Esophagus squamous epithelium (tissue), 4 donors: Measurements from ENCODE around the gene SPATC1L.

ENCODE experiments used
- POLR2A ChIP-seq, 4 donors: fragments of 450-650 bp; IDR thresholded peaks; one replicate each; pipeline ENCODE4 v1.6.1; 2017; ENCODE audit warnings: antibody characterized with exemption in 4 of 4, mild to moderate bottlenecking in 4 of 4, moderate library complexity in 3 of 4
- TF ChIP-seq, protein P1 (sequence below), 6 experiments: fragments of 450-650 bp in 4 of 6; fragments of 200-600 bp in 2 of 6; sonication (generic) in 2 of 6; IDR thresholded peaks; one replicate each; pipeline ENCODE4 v1.5.1; 2016 to 2019; ENCODE audit warnings: antibody characterized with exemption in 6 of 6, mild to moderate bottlenecking in 4 of 6, moderate library complexity in 4 of 6

DNA sequence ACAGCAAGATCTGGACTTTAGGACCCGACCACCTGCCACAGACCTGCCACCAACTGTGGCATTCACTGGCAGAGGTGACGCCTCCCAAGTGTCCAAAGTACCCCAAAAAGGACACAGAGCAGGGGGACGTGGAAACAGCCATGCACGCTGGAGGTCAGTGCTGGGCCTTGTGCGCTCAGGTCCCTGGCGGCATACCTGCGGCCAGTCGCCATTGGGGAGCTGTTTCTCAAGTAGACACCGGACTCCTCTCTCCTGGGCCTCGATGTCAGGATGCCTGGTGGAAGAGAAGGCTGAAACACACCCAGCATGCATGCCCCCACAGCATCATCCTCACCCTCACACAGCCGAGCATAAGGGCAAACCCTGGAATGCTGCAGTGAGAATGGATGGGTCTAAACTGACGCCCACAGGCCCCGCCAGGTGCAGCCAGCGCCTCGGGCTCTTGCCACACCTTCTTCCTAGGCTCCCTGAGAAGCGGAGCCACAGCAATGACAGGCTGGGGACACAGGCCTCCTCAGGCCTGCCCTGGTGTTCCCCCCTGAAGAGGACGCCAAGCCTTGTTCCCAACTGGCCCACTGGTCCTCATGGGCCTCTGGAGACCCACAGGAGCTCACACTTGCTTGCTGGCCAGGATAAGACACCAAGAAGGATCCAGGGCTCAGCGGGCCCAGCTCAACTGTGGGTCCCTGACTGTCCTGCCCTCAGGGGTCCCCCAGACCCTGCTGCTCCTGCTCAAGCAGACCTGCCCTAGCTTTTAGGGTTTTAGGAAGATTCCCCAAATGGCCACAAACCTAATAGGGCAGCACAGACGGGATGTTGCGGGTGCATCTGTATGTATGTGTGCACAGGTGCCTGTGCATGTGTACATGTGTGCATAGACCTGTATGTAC lies 7.7 kb upstream of the SPATC1L start:
- TF ChIP-seq, protein P1, sequence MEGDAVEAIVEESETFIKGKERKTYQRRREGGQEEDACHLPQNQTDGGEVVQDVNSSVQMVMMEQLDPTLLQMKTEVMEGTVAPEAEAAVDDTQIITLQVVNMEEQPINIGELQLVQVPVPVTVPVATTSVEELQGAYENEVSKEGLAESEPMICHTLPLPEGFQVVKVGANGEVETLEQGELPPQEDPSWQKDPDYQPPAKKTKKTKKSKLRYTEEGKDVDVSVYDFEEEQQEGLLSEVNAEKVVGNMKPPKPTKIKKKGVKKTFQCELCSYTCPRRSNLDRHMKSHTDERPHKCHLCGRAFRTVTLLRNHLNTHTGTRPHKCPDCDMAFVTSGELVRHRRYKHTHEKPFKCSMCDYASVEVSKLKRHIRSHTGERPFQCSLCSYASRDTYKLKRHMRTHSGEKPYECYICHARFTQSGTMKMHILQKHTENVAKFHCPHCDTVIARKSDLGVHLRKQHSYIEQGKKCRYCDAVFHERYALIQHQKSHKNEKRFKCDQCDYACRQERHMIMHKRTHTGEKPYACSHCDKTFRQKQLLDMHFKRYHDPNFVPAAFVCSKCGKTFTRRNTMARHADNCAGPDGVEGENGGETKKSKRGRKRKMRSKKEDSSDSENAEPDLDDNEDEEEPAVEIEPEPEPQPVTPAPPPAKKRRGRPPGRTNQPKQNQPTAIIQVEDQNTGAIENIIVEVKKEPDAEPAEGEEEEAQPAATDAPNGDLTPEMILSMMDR (IDR thresholded peaks at IDR 0.05), result no peak
- TF ChIP-seq POLR2A (IDR thresholded peaks at IDR 0.05), result no peak
